Osteoblast (primary cell): ENCODE data around the gene EIF3M. TPM values are rescaled to one million over a fixed set of nuclear protein-coding genes. Genes with fewer than 3 reads are reported as not detected.
"Not testable (repeated sequence)": the region's sequence is repeated elsewhere in the genome, so short reads cannot be mapped to it uniquely, and the experiment has no call there.

Experiments
- DNase-seq: peaks from one replicate; pipeline ENCODE4 v3.0.0; 2011; ENCODE audit warnings: low spot score, mixed read lengths; ENCODE audit not compliant: insufficient read length; ENCODE audit errors: missing footprints
- H2AFZ ChIP-seq: 2 replicates; pipeline ENCODE4 v1.6.0; 2011; ENCODE audit warnings: mild to moderate bottlenecking, low read length
- H3K27ac ChIP-seq: 2 replicates; pipeline ENCODE4 v1.5.1; 2011; ENCODE audit warnings: mild to moderate bottlenecking, low read depth, low read length, moderate library complexity
- H3K27me3 ChIP-seq: 2 replicates; pipeline ENCODE4 v1.6.0; 2012; ENCODE audit warnings: mild to moderate bottlenecking, control low read depth, inconsistent platforms, low read length, moderate library complexity; ENCODE audit not compliant: insufficient read depth
- H3K36me3 ChIP-seq: 2 replicates; pipeline ENCODE4 v1.5.1; 2011; ENCODE audit warnings: mild to moderate bottlenecking, low read length, control low read depth, moderate library complexity; ENCODE audit not compliant: insufficient read depth
- H3K4me1 ChIP-seq: 2 replicates; pipeline ENCODE4 v1.5.1; 2011; ENCODE audit warnings: mild to moderate bottlenecking, low read length, control low read depth, moderate library complexity; ENCODE audit not compliant: insufficient read depth
- H3K4me2 ChIP-seq: 2 replicates; pipeline ENCODE4 v1.6.0; 2011; ENCODE audit warnings: mild to moderate bottlenecking, low read length; ENCODE audit not compliant: insufficient read depth
- H3K4me3 ChIP-seq: fragments of 200-600 bp; sonication (generic); 3 replicates; pipeline ENCODE4 v1.5.1; 2012; ENCODE audit warnings: mild to moderate bottlenecking, low read length, inconsistent platforms; ENCODE audit not compliant: insufficient read depth
- H3K79me2 ChIP-seq: 2 replicates; pipeline ENCODE4 v1.6.0; 2012; ENCODE audit warnings: mild to moderate bottlenecking, low read length, control low read depth, inconsistent platforms; ENCODE audit not compliant: insufficient read depth
- H3K9me3 ChIP-seq: 2 replicates; pipeline ENCODE4 v1.5.1; 2011; ENCODE audit warnings: low read depth, low read length, control low read depth
- H4K20me1 ChIP-seq: 2 replicates; pipeline ENCODE4 v1.6.0; 2012; ENCODE audit warnings: mild to moderate bottlenecking, low read length, control low read depth; ENCODE audit not compliant: insufficient read depth
- total RNA-seq: library from RNA; depleted of rRNA; stranded (reverse); fragments of >200 nt; gene quantifications from 2 replicates; pipeline ENCODE4 v1.2.3, GENCODE V29; 2012
- TF ChIP-seq, protein P1 (sequence below): IDR thresholded peaks from 2 replicates; pipeline ENCODE4 v1.5.1; 2011; ENCODE audit warnings: mild to moderate bottlenecking, low read depth, low read length, moderate library complexity; ENCODE audit errors: extremely low read depth

Gene EIF3M
- total RNA-seq, 1 donor, result 378 TPM

DNA sequence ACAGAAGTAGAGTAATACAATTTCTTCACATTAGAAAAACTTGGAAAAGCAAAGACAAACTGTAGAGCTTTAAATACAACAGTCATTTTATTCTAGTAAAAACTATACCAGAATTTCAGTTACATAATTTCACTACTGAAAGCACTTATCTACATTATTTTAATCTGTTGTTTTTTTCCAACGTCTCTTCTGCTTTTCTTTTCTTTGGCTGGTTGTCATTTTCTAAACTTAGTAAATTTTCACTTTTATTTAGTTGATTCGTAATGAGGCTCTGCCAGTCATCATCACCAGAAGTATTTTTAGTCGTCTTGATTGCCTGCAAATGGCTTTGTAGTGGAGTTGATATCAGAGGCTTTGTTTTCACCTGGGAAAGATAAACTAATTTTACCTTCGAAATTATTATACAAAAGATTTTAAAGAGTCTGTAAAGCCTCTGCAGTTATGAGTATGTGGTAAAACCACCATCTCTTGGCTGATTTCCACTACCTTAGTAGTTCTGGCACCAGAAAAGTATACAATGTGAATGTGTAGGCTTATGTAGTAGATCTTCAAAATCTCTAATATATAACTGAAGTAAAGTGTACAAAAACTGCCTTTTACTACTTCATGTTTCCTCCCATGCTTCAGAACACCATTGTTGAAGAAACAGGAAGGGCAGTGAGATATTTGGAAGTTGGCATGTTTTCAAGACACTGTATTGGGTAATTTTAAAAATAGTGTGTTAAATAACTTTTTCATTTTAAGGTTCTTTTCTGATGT is 19.2 kb downstream of the EIF3M start:
- Histone ChIP-seq H3K4me2 (no peak overlapping the region), H3K27me3 (no peaks in the 10 kb centered on the region), H3K36me3 (peaks cover 52% of the 10 kb centered on the region), H4K20me1 (peaks cover 6% of the 10 kb centered on the region), H2AFZ (no peak overlapping the region), H3K4me1 (no peaks in the 10 kb centered on the region), H3K27ac (no peak overlapping the region), H3K9me3 (no peaks in the 10 kb centered on the region), H3K79me2 (peaks cover 5% of the 10 kb centered on the region), H3K4me3 (no peak overlapping the region)
- TF ChIP-seq, protein P1, sequence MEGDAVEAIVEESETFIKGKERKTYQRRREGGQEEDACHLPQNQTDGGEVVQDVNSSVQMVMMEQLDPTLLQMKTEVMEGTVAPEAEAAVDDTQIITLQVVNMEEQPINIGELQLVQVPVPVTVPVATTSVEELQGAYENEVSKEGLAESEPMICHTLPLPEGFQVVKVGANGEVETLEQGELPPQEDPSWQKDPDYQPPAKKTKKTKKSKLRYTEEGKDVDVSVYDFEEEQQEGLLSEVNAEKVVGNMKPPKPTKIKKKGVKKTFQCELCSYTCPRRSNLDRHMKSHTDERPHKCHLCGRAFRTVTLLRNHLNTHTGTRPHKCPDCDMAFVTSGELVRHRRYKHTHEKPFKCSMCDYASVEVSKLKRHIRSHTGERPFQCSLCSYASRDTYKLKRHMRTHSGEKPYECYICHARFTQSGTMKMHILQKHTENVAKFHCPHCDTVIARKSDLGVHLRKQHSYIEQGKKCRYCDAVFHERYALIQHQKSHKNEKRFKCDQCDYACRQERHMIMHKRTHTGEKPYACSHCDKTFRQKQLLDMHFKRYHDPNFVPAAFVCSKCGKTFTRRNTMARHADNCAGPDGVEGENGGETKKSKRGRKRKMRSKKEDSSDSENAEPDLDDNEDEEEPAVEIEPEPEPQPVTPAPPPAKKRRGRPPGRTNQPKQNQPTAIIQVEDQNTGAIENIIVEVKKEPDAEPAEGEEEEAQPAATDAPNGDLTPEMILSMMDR, result no peak
- no peak for DNase-seq

DNA sequence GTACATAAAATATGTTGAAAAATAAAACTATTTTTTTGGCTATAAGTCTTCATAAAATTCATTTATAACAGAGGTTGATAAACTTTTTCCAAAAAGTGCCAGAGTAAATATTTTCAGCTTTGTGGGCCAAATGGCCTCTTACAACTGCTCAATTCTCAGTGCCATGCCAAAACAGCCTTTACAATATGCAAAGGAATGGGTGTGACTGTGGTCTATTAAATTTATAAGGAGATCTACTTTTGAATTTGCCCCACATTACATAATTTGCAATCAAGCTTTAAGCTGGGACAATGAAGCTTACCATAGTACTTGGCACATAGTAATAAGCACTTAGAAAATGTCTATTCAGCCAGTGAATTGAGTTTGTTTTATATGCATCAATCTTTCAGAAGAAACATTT is 22.6 kb downstream of the EIF3M start:
- H3K4me2 ChIP-seq, result no peak overlapping the region
- H3K4me3 ChIP-seq, result no peak overlapping the region
- H3K9me3 ChIP-seq, result no peaks in the 10 kb centered on the region
- DNase-seq, result no peak
- H3K36me3 ChIP-seq, result peaks cover 31% of the 10 kb centered on the region
- no peaks in the 10 kb centered on the region for H3K4me1 ChIP-seq
- H3K79me2 ChIP-seq, result no peaks in the 10 kb centered on the region
- no peak overlapping the region for H3K27ac ChIP-seq
- H4K20me1 ChIP-seq, result no peaks in the 10 kb centered on the region
- no peaks in the 10 kb centered on the region for H3K27me3 ChIP-seq
- H2AFZ ChIP-seq, result no peak overlapping the region
- TF ChIP-seq, protein P1, result no peak

- not testable (repeated sequence) for H2AFZ ChIP-seq, DNase-seq, H3K9me3 ChIP-seq, H3K27me3 ChIP-seq, H4K20me1 ChIP-seq, H3K4me2 ChIP-seq, H3K36me3 ChIP-seq, H3K79me2 ChIP-seq, H3K27ac ChIP-seq, H3K4me1 ChIP-seq, H3K4me3 ChIP-seq
These were observed 25.2 kb downstream of the EIF3M start for GRCh38 chr11:32608826-32609225.

GRCh38 chr11:32610797-32611352 is 27.2 kb downstream of the EIF3M start:
- Histone ChIP-seq H2AFZ (no peak overlapping the region), H3K9me3 (no peaks in the 10 kb centered on the region), H3K79me2 (no peaks in the 10 kb centered on the region), H3K4me3 (no peak overlapping the region), H4K20me1 (no peaks in the 10 kb centered on the region), H3K27me3 (no peaks in the 10 kb centered on the region), H3K4me2 (no peak overlapping the region), H3K36me3 (no peaks in the 10 kb centered on the region), H3K4me1 (no peaks in the 10 kb centered on the region), H3K27ac (no peak overlapping the region)
- TF ChIP-seq, protein P1, result no peak
- DNase-seq, result no peak
